GM18508 (cell line): ENCODE measurements around the gene FRAS1.
"Not testable (repeated sequence)": the region's sequence is repeated elsewhere in the genome, so short reads cannot be mapped to it uniquely, and the experiment has no call there.

Experiments
- ATAC-seq: cut with Tn5 transposase; IDR thresholded peaks from one replicate; pipeline ENCODE4 v1.9.1; 2021; ENCODE audit warnings: moderate number of reproducible peaks; ENCODE audit not compliant: insufficient read depth, unreplicated experiment

Gene FRAS1

DNA sequence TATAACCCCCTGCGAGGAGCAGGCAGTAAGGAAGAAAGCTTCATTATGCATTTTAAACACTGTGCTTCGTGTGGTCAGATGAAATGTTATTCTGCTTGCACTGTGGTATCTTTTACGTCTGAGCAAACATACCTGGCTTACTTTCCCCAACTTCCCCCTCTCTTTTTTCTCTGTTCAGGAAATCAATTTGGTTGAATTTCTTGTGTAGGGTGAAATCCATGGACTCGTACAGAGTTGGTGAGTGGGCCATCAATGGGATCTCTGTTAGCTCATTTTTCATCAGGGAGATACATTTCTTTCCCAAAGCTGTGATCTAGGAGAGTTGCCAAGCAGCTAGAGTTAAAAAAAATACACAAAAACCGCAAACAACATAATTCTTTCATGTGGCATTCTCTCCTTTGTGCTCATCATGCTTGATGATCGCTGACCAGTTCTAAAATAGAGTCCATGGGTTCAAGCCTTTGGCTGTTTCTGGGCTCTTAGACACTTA lies 98.5 kb downstream of the FRAS1 start:
- no peak for ATAC-seq

GRCh38 chr4:78156520-78156919 lies 99.4 kb downstream of the FRAS1 start:
- ATAC-seq = no peak

DNA sequence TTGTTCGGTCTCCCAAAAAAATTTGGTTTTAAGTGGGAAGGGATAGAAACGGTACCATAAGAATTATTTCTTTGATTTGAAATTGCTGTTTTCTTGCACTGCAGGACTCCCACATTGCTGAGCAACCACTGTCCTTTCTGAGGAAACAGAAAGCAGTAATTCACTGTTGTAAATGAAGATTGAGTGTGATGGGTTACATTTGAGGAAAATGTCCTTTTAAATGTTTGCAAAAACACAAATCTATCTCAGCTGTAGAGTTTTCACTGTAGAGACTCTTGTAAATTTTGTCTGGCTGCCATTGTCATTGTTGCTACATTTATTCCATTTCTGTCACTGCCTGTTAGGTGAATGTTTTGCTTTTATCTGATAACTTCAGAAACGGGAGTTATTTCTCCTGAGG lies 105.2 kb downstream of the FRAS1 start:
- no peak for ATAC-seq

DNA sequence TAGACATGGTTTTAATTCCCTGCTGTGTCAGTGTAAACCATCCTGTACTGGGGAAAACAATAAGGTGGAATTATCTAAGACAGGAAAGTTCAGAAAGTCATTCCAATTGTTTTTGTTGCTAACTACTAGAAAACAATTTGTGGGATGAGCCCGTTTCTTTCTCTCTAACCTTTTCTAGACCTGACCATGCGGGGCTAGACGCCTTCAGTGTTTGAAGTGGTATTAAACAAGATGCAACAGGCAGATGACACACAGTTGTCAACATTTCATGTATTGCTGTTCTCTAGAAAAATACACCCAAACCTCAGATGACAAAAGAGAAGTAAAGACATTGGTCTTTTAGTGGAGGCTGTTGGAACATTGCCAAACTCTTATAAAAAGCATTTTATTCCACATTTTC lies 105.7 kb downstream of the FRAS1 start:
- no peak for ATAC-seq

- ATAC-seq = no peak
These were observed 108.6 kb downstream of the FRAS1 start for GRCh38 chr4:78165758-78166157.

DNA sequence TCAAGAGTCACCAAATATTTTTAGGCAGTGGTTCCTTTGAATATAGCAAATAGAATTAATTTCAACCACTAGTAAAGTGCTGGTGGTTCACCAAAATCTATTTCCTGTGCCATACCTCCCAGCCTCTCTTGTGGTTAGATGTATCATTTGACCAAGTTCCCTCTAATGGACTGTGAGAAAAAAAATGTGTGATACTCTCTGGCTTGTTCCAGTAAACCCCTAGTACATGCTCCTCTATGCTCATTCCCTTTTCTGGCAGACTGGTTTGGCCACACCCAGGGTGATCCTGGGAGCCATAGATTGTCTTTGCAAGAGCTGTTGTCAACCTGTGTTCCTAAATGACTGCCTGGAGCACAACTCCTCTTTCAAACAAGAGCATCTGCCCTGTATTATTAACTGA lies 109.5 kb downstream of the FRAS1 start:
- ATAC-seq = no peak

DNA sequence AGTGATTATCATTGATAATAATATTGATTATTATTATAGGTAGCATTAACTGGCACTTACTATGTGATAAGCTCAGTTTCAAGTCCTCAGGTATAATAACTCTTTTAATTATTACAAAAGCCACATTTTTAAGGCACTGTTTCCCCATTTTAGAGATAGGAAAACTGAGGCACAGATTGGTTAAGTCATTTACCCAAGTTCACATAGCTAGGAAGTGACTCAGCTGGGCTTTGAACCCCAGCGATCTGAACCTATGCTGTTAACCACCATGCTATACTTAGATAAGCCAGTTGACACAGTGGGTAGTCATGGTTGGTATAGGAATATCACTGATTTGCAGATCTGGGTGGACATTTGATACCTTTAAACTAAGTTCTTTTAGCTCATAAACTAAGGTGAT lies 110.4 kb downstream of the FRAS1 start:
- no peak for ATAC-seq

GRCh38 chr4:78168029-78168428 lies 110.9 kb downstream of the FRAS1 start:
- ATAC-seq = no peak

DNA sequence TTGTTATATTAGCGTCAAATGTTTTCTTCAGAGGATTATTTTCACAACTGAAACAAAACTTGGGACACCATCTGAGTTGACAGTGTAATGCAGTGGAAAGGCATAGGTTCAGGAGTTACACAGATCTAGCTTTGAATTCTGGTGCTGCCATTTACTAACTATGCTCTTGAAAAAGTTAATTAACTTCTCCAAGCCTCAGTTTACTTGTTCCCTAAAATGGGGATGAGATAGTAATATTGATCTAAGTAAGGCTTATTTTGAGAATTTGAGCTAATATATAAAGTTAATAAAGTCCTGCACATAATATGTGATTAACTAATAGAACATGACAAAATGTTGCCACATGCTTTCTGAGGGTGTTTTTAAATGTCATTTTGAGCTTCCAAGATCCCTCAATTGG lies 112.6 kb downstream of the FRAS1 start:
- no peak for ATAC-seq

DNA sequence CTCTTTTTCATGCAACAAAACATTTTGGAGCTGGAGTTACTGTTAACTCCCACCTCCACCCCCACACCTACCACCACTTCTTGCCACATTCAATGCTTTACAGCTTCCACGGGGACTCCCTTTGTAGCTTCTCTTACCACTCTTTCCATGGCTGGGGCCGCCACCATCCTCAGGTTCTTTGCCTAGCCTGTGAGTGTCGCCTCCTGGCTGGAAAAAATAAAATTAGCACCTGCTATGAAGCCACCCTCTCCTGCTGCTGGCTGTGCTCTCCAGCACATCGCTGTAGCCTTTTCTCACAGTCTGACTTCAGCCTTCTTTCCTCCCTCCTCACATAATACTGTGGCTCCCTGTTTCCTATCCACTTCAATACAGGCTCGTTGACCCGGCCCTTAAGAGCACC lies 114.4 kb downstream of the FRAS1 start:
- no peak for ATAC-seq

- ATAC-seq = no peak
These were observed 117.8 kb downstream of the FRAS1 start for GRCh38 chr4:78174891-78175290.

- ATAC-seq = no peak
These were observed 122.1 kb downstream of the FRAS1 start for GRCh38 chr4:78179196-78179595.

DNA sequence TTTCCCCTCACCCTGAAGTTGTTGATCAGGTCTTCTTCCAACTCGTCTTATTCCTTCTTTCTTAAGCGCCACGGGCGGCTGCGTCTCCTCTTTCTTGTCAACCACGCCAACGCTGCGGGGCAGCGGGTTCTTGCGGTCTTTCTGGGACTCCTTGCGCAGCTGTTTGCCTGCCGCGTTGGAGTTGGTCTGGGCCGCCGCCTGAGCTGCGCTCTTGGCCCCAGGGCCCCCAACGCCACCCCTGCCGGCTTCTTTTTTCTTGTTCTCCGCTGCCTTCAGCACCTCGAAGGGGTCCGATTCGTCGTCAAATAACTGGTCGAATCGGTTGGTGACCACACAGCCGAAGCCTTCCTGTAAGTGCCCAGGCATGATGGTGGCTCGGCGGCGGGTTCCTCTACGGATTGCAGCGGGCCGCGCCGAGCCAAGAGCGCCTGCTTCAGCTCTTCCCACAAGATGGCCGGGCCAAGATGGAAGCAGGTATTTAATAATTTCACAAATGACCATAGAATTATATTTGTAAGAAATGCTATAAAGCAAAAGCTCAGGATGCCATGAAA lies 124.6 kb downstream of the FRAS1 start:
- ATAC-seq = not testable (repeated sequence)

DNA sequence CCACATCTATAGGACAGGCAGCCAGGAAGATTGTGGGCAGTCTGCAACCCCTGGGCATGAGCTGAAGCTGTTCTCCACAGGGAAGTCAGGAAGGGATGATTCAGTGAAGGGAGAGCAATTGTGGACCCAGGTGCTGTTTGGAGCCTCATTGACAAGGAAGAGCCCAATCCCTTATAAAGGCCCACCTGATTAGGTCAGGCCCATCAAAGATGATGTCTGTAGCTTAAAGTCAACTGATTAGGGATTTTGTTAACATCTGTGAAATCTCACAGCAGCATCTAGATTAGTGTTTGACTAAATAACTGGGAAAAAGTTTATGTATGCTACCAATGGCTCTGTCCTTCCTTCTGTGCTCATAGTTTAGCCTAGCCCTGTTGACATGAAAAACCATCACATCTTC lies 127.5 kb downstream of the FRAS1 start:
- ATAC-seq = no peak

GRCh38 chr4:78185117-78185516 lies 128.0 kb downstream of the FRAS1 start:
- no peak for ATAC-seq

GRCh38 chr4:78186597-78187543 lies 129.7 kb downstream of the FRAS1 start:
- no peak for ATAC-seq

DNA sequence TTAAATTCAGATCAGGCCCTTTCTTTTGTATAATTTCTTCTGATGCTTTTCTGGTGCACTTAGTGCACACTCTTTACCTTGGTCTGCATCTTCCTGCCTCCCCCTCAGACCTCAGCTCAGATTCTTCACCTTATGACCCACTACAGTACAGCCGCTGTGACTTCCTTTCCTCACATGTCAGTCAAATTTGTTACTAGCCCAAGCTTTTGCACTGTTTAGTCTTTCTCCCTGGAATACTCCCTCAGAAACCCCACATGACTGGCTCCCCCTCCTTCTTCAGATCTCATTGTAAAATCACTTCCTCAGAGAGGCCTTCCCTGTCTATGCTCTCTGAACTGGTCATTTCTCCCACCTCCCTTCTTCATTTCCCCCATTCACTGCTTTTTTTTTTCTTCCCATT lies 132.9 kb downstream of the FRAS1 start:
- ATAC-seq = no peak

DNA sequence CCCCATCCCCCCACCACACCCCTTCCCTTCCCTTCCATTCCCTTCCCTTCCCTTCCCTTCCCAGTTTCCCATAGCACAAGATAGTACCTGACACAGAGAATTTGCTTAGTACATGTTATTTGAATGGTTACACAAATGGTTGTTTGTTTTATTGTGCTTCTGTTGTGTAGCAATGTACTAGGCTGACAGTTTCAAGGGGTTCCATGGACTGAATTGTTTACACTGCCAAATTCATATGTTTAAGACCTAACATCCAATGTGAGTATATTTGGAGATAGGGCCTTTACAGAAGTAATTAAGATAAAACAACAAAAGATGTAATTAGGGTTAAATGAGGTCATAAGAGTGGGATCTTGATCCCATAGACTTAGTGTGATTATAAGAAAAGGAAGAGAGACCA lies 133.5 kb downstream of the FRAS1 start:
- no peak for ATAC-seq

GRCh38 chr4:78197947-78198346 lies 140.8 kb downstream of the FRAS1 start:
- ATAC-seq = no peak

DNA sequence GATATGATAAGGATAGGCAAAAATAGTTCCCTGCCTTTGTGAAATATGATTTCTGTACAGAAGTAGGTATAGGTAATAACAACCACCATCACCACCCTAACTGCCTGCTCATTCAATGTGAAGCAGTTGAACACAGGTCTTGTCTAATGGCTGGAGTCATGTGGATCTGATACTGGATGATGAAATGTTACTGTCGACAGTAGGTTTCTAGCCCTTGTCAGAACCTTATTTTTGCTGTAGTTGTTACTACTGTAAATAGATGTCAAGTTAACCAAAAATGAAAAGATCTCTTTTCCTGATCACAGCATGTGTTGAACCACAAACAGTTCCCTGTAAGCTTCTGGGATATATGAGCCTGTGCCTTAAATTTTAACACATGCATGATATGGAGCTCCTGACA lies 142.9 kb downstream of the FRAS1 start:
- ATAC-seq = no peak

GRCh38 chr4:78200949-78201348 lies 143.8 kb downstream of the FRAS1 start:
- no peak for ATAC-seq

DNA sequence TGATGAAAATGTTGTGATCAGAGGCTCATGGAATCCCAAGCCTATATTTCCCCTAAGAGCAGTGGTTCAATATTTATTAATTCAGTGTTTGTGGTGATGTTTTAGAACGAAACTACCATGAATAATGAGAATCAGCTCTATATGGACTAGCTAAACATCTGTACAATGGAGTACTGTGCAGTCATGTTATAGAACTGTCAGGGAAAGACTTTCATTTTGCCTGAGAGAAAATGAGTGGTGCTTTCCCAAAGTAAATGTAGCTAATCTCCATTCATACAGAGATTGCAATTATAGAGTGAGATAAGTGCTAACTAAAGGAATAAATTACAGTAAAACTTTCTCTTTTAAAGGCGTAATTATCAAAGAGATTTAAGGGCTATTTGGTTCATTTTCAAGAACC lies 147.1 kb downstream of the FRAS1 start:
- no peak for ATAC-seq
